Ovary (tissue), 3 donors: ENCODE data around the gene VWA5B1.

Experiments
- EP300 ChIP-seq: sonication (generic); formaldehyde crosslinking; IDR thresholded peaks from one replicate; pipeline ENCODE4 v1.6.1; 2017; ENCODE audit warnings: antibody characterized with exemption
- TF ChIP-seq, protein P1 (sequence below), 3 donors: fragments of 450-650 bp in 2 of 3; fragments of 200-600 bp in 1 of 3; IDR thresholded peaks; one replicate each; pipeline versions ENCODE4 v1.5.1 to v1.8.0; 2016 to 2022; ENCODE audit warnings: antibody characterized with exemption in 3 of 3, mild to moderate bottlenecking in 1 of 3
- donor health status: DM: no; HTN: no; CAD: no.

DNA sequence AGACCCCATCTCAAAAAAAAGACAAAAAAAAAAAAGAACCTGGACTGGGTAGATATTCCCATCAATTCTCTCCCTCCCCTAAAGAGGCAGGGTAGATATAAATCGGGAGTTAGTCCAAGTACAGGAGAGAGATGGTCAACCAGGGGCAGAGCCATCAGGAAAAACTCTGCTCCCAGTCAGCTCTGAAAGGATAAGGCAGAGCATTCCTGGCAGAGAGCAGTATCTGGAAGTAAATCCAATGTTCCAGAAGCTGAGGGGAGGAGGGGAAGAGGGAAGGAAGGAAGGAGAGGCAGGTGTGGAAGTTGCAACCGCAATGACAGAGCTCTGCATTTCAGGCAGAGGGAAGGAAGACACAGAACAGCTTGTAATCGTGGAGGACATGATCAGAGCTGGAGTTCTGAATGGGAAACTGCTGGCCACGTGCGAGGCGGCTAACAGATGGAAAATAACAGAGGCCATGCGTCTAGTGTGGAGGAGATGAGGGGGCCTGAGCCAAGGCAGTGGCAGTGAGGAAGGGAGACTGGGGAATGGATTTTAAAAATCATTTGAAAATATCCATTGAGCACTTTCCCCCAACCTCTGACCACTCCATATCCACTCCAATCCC, 15.3 kb upstream of the VWA5B1 start:
- TF ChIP-seq EP300, result no peak
- TF ChIP-seq, protein P1, sequence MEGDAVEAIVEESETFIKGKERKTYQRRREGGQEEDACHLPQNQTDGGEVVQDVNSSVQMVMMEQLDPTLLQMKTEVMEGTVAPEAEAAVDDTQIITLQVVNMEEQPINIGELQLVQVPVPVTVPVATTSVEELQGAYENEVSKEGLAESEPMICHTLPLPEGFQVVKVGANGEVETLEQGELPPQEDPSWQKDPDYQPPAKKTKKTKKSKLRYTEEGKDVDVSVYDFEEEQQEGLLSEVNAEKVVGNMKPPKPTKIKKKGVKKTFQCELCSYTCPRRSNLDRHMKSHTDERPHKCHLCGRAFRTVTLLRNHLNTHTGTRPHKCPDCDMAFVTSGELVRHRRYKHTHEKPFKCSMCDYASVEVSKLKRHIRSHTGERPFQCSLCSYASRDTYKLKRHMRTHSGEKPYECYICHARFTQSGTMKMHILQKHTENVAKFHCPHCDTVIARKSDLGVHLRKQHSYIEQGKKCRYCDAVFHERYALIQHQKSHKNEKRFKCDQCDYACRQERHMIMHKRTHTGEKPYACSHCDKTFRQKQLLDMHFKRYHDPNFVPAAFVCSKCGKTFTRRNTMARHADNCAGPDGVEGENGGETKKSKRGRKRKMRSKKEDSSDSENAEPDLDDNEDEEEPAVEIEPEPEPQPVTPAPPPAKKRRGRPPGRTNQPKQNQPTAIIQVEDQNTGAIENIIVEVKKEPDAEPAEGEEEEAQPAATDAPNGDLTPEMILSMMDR (IDR thresholded peaks at IDR 0.05), result no peak
